GM18867 (cell line): ENCODE measurements around the gene SLC3A2.
A peak's percentile ranks its signal among the peaks of the same experiment; 100 is the strongest.
"Not testable (repeated sequence)": the region's sequence is repeated elsewhere in the genome, so short reads cannot be mapped to it uniquely, and the experiment has no call there.

Experiments used
- ATAC-seq: cut with Tn5 transposase; IDR thresholded peaks from one replicate; pipeline ENCODE4 v1.9.1; 2021; ENCODE audit warnings: mild to moderate bottlenecking, moderate library complexity; ENCODE audit not compliant: unreplicated experiment

The SLC3A2 gene

GRCh38 chr11:62852523-62853188 lies 28.0 kb upstream of the SLC3A2 start:
- ATAC-seq, result no peak

GRCh38 chr11:62853279-62853965 lies 27.3 kb upstream of the SLC3A2 start:
- no peak for ATAC-seq

GRCh38 chr11:62854013-62854824 lies 26.5 kb upstream of the SLC3A2 start:
- no peak for ATAC-seq

- ATAC-seq, result no peak
These were observed 25.7 kb upstream of the SLC3A2 start for GRCh38 chr11:62854825-62855570.

- ATAC-seq, result peak; percentile 89
These were observed 24.9 kb upstream of the SLC3A2 start for GRCh38 chr11:62855571-62856332.

GRCh38 chr11:62856333-62856895 lies 24.3 kb upstream of the SLC3A2 start:
- ATAC-seq, result no peak

GRCh38 chr11:62857541-62857982 lies 23.1 kb upstream of the SLC3A2 start:
- no peak for ATAC-seq

GRCh38 chr11:62858201-62858600 lies 22.5 kb upstream of the SLC3A2 start:
- ATAC-seq, result no peak

GRCh38 chr11:62859281-62859703 lies 21.4 kb upstream of the SLC3A2 start:
- ATAC-seq, result not testable (repeated sequence)

- ATAC-seq, result no peak
These were observed 19.7 kb upstream of the SLC3A2 start for GRCh38 chr11:62860835-62861563.

GRCh38 chr11:62861564-62862192 lies 19.0 kb upstream of the SLC3A2 start:
- not testable (repeated sequence) for ATAC-seq

- no peak for ATAC-seq
These were observed 16.9 kb upstream of the SLC3A2 start for GRCh38 chr11:62863687-62864335.

- ATAC-seq, result no peak
These were observed 15.1 kb upstream of the SLC3A2 start for GRCh38 chr11:62865635-62866034.

GRCh38 chr11:62874851-62875250 lies 5.8 kb upstream of the SLC3A2 start:
- no peak for ATAC-seq

GRCh38 chr11:62875698-62876478 lies 4.8 kb upstream of the SLC3A2 start:
- no peak for ATAC-seq

- no peak for ATAC-seq
These were observed 4.0 kb upstream of the SLC3A2 start for GRCh38 chr11:62876712-62877111.

GRCh38 chr11:62879235-62879978 lies 1.3 kb upstream of the SLC3A2 start:
- no peak for ATAC-seq
